Naive thymus-derived CD8-positive, alpha-beta T cell (primary cell): ENCODE results near the gene TNNT1. TPM values are rescaled to one million over a fixed set of nuclear protein-coding genes. Genes with fewer than 3 reads are reported as not detected.
"Not testable (repeated sequence)": the region's sequence is repeated elsewhere in the genome, so short reads cannot be mapped to it uniquely, and the experiment has no call there.

ENCODE experiments used
- ATAC-seq, 2 donors: fragments of 150-1000 bp; cut with Tn5 transposase in 1 of 2; sonication (Bioruptor Pico), chemical (Tn5 transposase) in 1 of 2; 1 replicate in 1 of 2; 2 replicates in 1 of 2; pipeline ENCODE4 v1.10.0; 2021; ENCODE audit warnings: mild to moderate bottlenecking in 2 of 2, moderate library complexity in 2 of 2
- POLR2A ChIA-PET: fragments of 350-600 bp; sonication (Branson Sonifier 250); formaldehyde crosslinking; loops from one replicate; lab custom pipeline; 2021; ENCODE audit warnings: antibody characterized with exemption; lab: Charles Lee
- DNase-seq, 10 donors: peaks; one replicate each; pipeline versions ENCODE4 v3.0.0 to v3.0.0-alpha.2; 2020 to 2022
- H3K27ac Mint-ChIP-seq, 10 donors: one replicate each; pipeline ENCODE4 v1.8.0; 2020 to 2022; ENCODE audit warnings: mild to moderate bottlenecking in 10 of 10, mixed read lengths in 10 of 10, moderate library complexity in 4 of 10, inconsistent platforms in 1 of 10
- H3K27me3 Mint-ChIP-seq, 5 donors: one replicate each; pipeline ENCODE4 v1.8.0; 2021 to 2022; ENCODE audit warnings: mixed read lengths in 5 of 5
- H3K36me3 Mint-ChIP-seq, 3 donors: one replicate each; pipeline ENCODE4 v1.8.0; 2020 to 2022; ENCODE audit warnings: mixed read lengths in 3 of 3, mild to moderate bottlenecking in 2 of 3, inconsistent platforms in 1 of 3
- H3K4me1 Mint-ChIP-seq, 4 donors: one replicate each; pipeline ENCODE4 v1.8.0; 2021 to 2022; ENCODE audit warnings: mixed read lengths in 4 of 4
- H3K4me3 Mint-ChIP-seq, 10 donors: one replicate each; pipeline ENCODE4 v1.8.0; 2020 to 2022; ENCODE audit warnings: mild to moderate bottlenecking in 10 of 10, mixed read lengths in 10 of 10, moderate library complexity in 6 of 10, inconsistent platforms in 1 of 10
- H3K9me3 Mint-ChIP-seq, 9 donors: one replicate each; pipeline ENCODE4 v1.8.0; 2020 to 2022; ENCODE audit warnings: mixed read lengths in 9 of 9, mild to moderate bottlenecking in 3 of 9, inconsistent platforms in 1 of 9, moderate library complexity in 1 of 9
- polyA plus RNA-seq, 3 donors: library from polyadenylated mRNA; unstranded; fragments of 300-500 nt; fragmentation: Illumina TruSeq; gene quantifications; one replicate each; pipeline ENCODE4 v1.2.3, GENCODE V29; 2021
- total RNA-seq, 8 experiments: library from RNA in 2 of 8; stranded (reverse) in 2 of 8; gene quantifications; one replicate each; pipeline ENCODE4 v1.2.3 and lab custom pipeline; 2021 to 2026

TNNT1 gene
- total and polyA plus RNA-seq, 5 experiments from 2014 or later: not detected

- Mint-ChIP-seq H3K27me3 (no peaks in the 10 kb centered on the region), H3K9me3 (peaks cover 0 to 2% (median 0%) of the 10 kb centered on the region in 9 donors), H3K4me1 (peaks cover 22 to 33% (median 29%) of the 10 kb centered on the region in 4 donors), H3K27ac (no peak overlapping the region), H3K36me3 (peaks cover 0 to 19% (median 0%) of the 10 kb centered on the region in 3 donors), H3K4me3 (no peak overlapping the region)
- no peak for ATAC-seq
- POLR2A ChIA-PET: no interaction called here
- no peak for DNase-seq
These were observed 36.0 kb downstream of the TNNT1 start for GRCh38 chr19:55112777-55113569.

GRCh38 chr19:55112246-55112776, 36.7 kb downstream of the TNNT1 start:
- Mint-ChIP-seq H3K9me3 (peaks cover 0 to 2% (median 0%) of the 10 kb centered on the region in 9 donors), H3K4me3 (no peak overlapping the region), H3K27ac (no peak overlapping the region), H3K36me3 (peaks cover 0 to 19% (median 0%) of the 10 kb centered on the region in 3 donors), H3K27me3 (no peaks in the 10 kb centered on the region), H3K4me1 (peaks cover 20 to 28% (median 24%) of the 10 kb centered on the region in 4 donors)
- no peak for DNase-seq
- POLR2A ChIA-PET: no interaction called here
- ATAC-seq: no peak

- Mint-ChIP-seq H3K9me3 (peaks cover 0 to 2% (median 0%) of the 10 kb centered on the region in 9 donors), H3K27ac (no peak overlapping the region), H3K36me3 (peaks cover 0 to 23% (median 3%) of the 10 kb centered on the region in 3 donors), H3K27me3 (no peaks in the 10 kb centered on the region), H3K4me3 (no peak overlapping the region), H3K4me1 (peaks cover 16 to 23% (median 18%) of the 10 kb centered on the region in 4 donors)
- POLR2A ChIA-PET: no interaction called here
- DNase-seq (no peak), ATAC-seq (no peak)
These were observed 37.7 kb downstream of the TNNT1 start for GRCh38 chr19:55111238-55111831.

GRCh38 chr19:55109527-55110291, 39.3 kb downstream of the TNNT1 start:
- Mint-ChIP-seq H3K36me3 (peaks cover 0 to 32% (median 3%) of the 10 kb centered on the region in 3 donors), H3K4me1 (peaks cover 1 to 8% (median 5%) of the 10 kb centered on the region in 4 donors), H3K9me3 (peaks cover 0 to 2% (median 0%) of the 10 kb centered on the region in 9 donors), H3K27me3 (no peaks in the 10 kb centered on the region), H3K4me3 (peak overlapping the region in 1 of 10 donors; percentile 69), H3K27ac (peak overlapping the region in 2 of 10 donors; percentile 33 to 55)
- no peak for DNase-seq
- ATAC-seq: no peak
- POLR2A ChIA-PET: interaction anchor here (0.7 kb wide), 1 partner anchor 24 kb away, joined by 4 read pairs; no protein-coding TSS in a partner anchor

GRCh38 chr19:55107252-55107651, 41.8 kb downstream of the TNNT1 start:
- POLR2A ChIA-PET, H3K9me3 Mint-ChIP-seq: not testable (repeated sequence)
- H3K36me3 Mint-ChIP-seq: peaks cover 3 to 46% (median 13%) of the 10 kb centered on the region in 3 donors

GRCh38 chr19:55106591-55106990, 42.4 kb downstream of the TNNT1 start:
- Mint-ChIP-seq H3K4me3 (no peak overlapping the region), H3K36me3 (peaks cover 3 to 53% (median 17%) of the 10 kb centered on the region in 3 donors), H3K27me3 (no peaks in the 10 kb centered on the region), H3K9me3 (peaks cover 0 to 2% (median 0%) of the 10 kb centered on the region in 9 donors), H3K27ac (peak overlapping the region in 4 of 10 donors; percentile 15 to 77 (median 36)), H3K4me1 (peaks cover 0 to 5% (median 3%) of the 10 kb centered on the region in 4 donors)
- DNase-seq: no peak
- POLR2A ChIA-PET: no interaction called here
- no peak for ATAC-seq

More at GRCh38 chr19:55107252-55107651, 41.8 kb downstream of the TNNT1 start:
- not testable (repeated sequence) for H3K4me1 Mint-ChIP-seq, H3K27me3 Mint-ChIP-seq, DNase-seq, H3K27ac Mint-ChIP-seq, H3K4me3 Mint-ChIP-seq, ATAC-seq

- Mint-ChIP-seq H3K27me3 (no peaks in the 10 kb centered on the region), H3K36me3 (peaks cover 3 to 55% (median 22%) of the 10 kb centered on the region in 3 donors), H3K9me3 (no peaks in the 10 kb centered on the region), H3K27ac (peak overlapping the region in 1 of 10 donors; percentile 29), H3K4me1 (peaks cover 0 to 3% (median 2%) of the 10 kb centered on the region in 4 donors), H3K4me3 (no peak overlapping the region)
- DNase-seq (no peak), ATAC-seq (no peak)
- POLR2A ChIA-PET: no interaction called here
These were observed 43.8 kb downstream of the TNNT1 start for GRCh38 chr19:55105237-55105636.

GRCh38 chr19:55103190-55103589, 45.8 kb downstream of the TNNT1 start:
- POLR2A ChIA-PET: no interaction called here

GRCh38 chr19:55101261-55101660, 47.7 kb downstream of the TNNT1 start:
- DNase-seq (peak in 1 of 10 donors; percentile 58), ATAC-seq (no peak)
- Mint-ChIP-seq H3K9me3 (no peaks in the 10 kb centered on the region), H3K27me3 (no peaks in the 10 kb centered on the region), H3K36me3 (peaks cover 0 to 47% (median 31%) of the 10 kb centered on the region in 3 donors), H3K4me1 (peaks cover 0 to 3% (median 0%) of the 10 kb centered on the region in 4 donors), H3K27ac (no peak overlapping the region), H3K4me3 (no peak overlapping the region)
- POLR2A ChIA-PET: no interaction called here

More at GRCh38 chr19:55103190-55103589, 45.8 kb downstream of the TNNT1 start:
- Mint-ChIP-seq H3K4me3 (no peak overlapping the region), H3K9me3 (no peaks in the 10 kb centered on the region), H3K27ac (no peak overlapping the region), H3K36me3 (peaks cover 3 to 46% (median 27%) of the 10 kb centered on the region in 3 donors), H3K27me3 (no peaks in the 10 kb centered on the region), H3K4me1 (peaks cover 0 to 3% (median 1%) of the 10 kb centered on the region in 4 donors)
- DNase-seq (no peak), ATAC-seq (no peak)

GRCh38 chr19:55099557-55100506, 49.2 kb downstream of the TNNT1 start:
- H3K36me3 Mint-ChIP-seq: peaks cover 0 to 45% (median 32%) of the 10 kb centered on the region in 3 donors
- no peaks in the 10 kb centered on the region for H3K27me3 Mint-ChIP-seq
- H3K4me3 Mint-ChIP-seq: no peak overlapping the region
- H3K27ac Mint-ChIP-seq: peak overlapping the region in 1 of 10 donors; percentile 33
- DNase-seq: peak in 1 of 10 donors; percentile 40
- no peaks in the 10 kb centered on the region for H3K9me3 Mint-ChIP-seq
- POLR2A ChIA-PET: no interaction called here
- no peaks in the 10 kb centered on the region for H3K4me1 Mint-ChIP-seq
- ATAC-seq: no peak
